Measurements from ENCODE around the gene RALY.

The RALY gene

DNA sequence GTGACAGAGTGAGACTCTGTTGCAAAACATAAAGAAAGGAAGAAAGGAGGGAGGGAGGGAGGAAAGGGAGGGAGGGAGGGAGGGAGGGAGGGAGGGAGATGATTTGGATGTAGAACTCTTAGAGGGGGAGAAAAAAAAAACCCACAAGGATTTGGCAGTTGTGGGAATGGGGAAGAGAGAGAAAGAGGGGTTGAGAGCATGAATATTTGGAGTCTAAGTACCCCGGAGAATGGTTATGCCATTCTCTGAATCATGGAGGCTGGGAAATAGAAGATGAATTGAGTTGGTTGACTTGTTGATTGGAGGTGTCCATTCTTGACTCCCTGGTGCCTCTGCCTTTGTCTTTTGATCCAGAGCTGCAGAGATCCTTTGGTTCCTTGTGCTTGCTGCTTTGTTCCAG, 35.7 kb downstream of the RALY start:
- TF ChIP-seq, protein P1, sequence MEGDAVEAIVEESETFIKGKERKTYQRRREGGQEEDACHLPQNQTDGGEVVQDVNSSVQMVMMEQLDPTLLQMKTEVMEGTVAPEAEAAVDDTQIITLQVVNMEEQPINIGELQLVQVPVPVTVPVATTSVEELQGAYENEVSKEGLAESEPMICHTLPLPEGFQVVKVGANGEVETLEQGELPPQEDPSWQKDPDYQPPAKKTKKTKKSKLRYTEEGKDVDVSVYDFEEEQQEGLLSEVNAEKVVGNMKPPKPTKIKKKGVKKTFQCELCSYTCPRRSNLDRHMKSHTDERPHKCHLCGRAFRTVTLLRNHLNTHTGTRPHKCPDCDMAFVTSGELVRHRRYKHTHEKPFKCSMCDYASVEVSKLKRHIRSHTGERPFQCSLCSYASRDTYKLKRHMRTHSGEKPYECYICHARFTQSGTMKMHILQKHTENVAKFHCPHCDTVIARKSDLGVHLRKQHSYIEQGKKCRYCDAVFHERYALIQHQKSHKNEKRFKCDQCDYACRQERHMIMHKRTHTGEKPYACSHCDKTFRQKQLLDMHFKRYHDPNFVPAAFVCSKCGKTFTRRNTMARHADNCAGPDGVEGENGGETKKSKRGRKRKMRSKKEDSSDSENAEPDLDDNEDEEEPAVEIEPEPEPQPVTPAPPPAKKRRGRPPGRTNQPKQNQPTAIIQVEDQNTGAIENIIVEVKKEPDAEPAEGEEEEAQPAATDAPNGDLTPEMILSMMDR (IDR thresholded peaks at IDR 0.05): no peak
- Histone ChIP-seq H3K4me1 (peaks cover 21% of the 10 kb centered on the region), H3K4me2 (ENCODE audit: low read length) (no peak overlapping the region)

DNA sequence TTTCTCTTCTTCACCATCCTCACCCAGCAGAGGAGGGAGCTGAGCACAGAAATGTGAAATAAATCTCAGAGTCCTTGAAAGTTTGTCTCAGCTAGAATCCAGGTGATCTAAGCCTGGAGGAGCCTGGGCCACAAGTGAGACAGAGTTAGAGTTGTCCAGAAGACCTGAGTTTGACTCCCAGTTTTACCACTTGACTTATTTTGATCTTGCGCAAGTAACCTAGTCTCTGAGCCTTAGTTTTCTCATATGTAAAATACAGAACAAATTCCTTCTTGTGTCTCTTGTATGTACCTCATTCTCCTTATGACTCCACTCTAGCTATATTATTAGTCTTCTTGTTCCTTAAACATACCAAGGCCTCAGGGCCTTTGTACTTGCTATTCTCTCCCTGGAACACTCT, 36.7 kb downstream of the RALY start:
- TF ChIP-seq, protein P1 (IDR thresholded peaks at IDR 0.05): no peak
- no peak overlapping the region for H3K4me3 ChIP-seq (ENCODE audit: low read depth, low read length)
- H2AFZ ChIP-seq: no peak overlapping the region
- no peaks in the 10 kb centered on the region for H3K36me3 ChIP-seq (ENCODE audit: control insufficient read depth, insufficient read depth, low read length)
- H3K27me3 ChIP-seq (ENCODE audit: control insufficient read depth, insufficient read depth, low read length): no peaks in the 10 kb centered on the region
- peaks cover 11% of the 10 kb centered on the region for H3K4me1 ChIP-seq
- H3K9me3 ChIP-seq (ENCODE audit: control insufficient read depth, low read length): no peaks in the 10 kb centered on the region
- no peak overlapping the region for H3K9ac ChIP-seq
- H3K27ac ChIP-seq: no peak overlapping the region
- H3K4me2 ChIP-seq (ENCODE audit: low read length): no peak overlapping the region
- H3K79me2 ChIP-seq: peaks cover 45% of the 10 kb centered on the region

More for the DNA sequence above, 35.7 kb downstream of the RALY start:
- H3K4me3 ChIP-seq (ENCODE audit: low read depth, low read length): no peak overlapping the region
- no peak overlapping the region for H2AFZ ChIP-seq
- H3K9me3 ChIP-seq (ENCODE audit: control insufficient read depth, low read length): no peaks in the 10 kb centered on the region
- no peaks in the 10 kb centered on the region for H3K36me3 ChIP-seq (ENCODE audit: control insufficient read depth, insufficient read depth, low read length)
- H3K79me2 ChIP-seq: peaks cover 50% of the 10 kb centered on the region
- no peak overlapping the region for H3K9ac ChIP-seq
- H3K27me3 ChIP-seq (ENCODE audit: control insufficient read depth, insufficient read depth, low read length): no peaks in the 10 kb centered on the region
- H3K27ac ChIP-seq: no peak overlapping the region

DNA sequence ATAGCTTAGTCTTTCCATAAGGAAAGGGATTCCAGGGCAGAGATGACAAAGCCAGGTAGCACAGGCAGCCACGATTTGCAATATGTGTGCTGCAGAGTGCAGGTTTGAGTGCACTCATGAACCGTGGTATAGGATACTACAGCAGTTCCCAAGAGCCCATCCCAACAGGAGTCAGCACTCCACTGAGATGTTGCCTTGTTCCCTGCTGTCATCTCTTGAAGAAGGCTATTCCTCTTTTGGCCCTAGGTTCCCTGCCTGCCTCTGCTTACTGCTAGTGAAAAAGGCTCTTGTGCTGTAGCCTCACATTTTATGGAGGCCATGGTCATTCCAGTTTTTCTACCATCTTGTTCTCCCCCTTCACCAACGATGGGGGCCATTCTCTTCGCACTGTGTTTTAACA, 40.2 kb downstream of the RALY start:
- Histone ChIP-seq H3K4me3 (ENCODE audit: low read depth, low read length) (no peak overlapping the region), H2AFZ (no peak overlapping the region)

DNA sequence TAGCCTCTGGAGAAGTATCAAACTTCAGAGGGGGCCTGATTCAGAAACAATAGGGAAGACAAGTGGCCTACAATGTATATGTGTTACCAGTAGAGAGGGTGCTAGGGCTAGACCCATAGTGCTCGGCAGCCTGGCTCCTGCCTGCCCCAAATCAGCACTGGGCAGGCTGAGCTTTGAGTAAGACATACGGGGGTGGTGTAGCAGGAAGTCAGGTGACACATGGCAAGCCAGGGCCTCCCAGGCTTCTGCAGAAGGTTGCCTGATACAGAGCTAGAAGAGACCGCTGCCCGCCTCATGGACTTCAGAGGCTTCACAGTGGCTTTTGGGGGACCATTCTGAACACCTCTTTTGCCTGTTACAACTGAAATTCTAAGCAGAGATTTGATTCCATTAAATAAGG, 43.4 kb downstream of the RALY start:
- no peak overlapping the region for H3K27ac ChIP-seq

More for the DNA sequence above, 40.2 kb downstream of the RALY start:
- Histone ChIP-seq H3K27ac (no peak overlapping the region), H3K9ac (no peak overlapping the region), H3K36me3 (ENCODE audit: control insufficient read depth, insufficient read depth, low read length) (no peaks in the 10 kb centered on the region), H3K9me3 (ENCODE audit: control insufficient read depth, low read length) (no peaks in the 10 kb centered on the region), H3K4me1 (no peaks in the 10 kb centered on the region), H3K4me2 (ENCODE audit: low read length) (no peak overlapping the region), H3K27me3 (ENCODE audit: control insufficient read depth, insufficient read depth, low read length) (no peaks in the 10 kb centered on the region), H3K79me2 (peaks cover 31% of the 10 kb centered on the region)
- TF ChIP-seq, protein P1 (IDR thresholded peaks at IDR 0.05): no peak

DNA sequence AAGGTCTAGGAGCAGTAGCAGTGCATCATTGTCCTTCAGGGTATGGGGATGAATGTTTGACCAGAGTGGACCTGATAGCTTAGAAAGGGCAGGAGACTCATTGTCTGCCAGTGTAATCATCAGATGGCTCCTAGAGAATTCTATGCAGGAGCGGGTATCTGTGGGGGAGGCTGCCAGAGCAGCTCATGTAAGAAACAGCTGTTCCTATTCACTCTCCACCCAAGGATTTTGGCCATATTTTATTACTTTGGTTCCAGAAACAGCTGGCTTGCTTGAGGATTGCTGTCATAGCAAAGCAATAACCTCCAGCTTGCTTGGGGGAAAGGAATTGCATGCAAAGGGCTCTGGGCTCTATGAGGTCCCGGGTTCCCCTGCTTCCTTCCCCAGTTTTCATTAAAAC, 44.1 kb downstream of the RALY start:
- no peaks in the 10 kb centered on the region for H3K36me3 ChIP-seq (ENCODE audit: control insufficient read depth, insufficient read depth, low read length)
- H3K27ac ChIP-seq: no peak overlapping the region
- H3K4me1 ChIP-seq: peaks cover 6% of the 10 kb centered on the region

More for the DNA sequence above, 43.4 kb downstream of the RALY start:
- Histone ChIP-seq H3K79me2 (peaks cover 30% of the 10 kb centered on the region), H3K36me3 (ENCODE audit: control insufficient read depth, insufficient read depth, low read length) (no peaks in the 10 kb centered on the region), H3K27me3 (ENCODE audit: control insufficient read depth, insufficient read depth, low read length) (no peaks in the 10 kb centered on the region), H3K9ac (no peak overlapping the region), H3K4me1 (peaks cover 6% of the 10 kb centered on the region), H3K4me3 (ENCODE audit: low read depth, low read length) (no peak overlapping the region), H2AFZ (no peak overlapping the region), H3K9me3 (ENCODE audit: control insufficient read depth, low read length) (no peaks in the 10 kb centered on the region), H3K4me2 (ENCODE audit: low read length) (no peak overlapping the region)
- TF ChIP-seq, protein P1 (IDR thresholded peaks at IDR 0.05): no peak

More for the DNA sequence above, 44.1 kb downstream of the RALY start:
- Histone ChIP-seq H3K27me3 (ENCODE audit: control insufficient read depth, insufficient read depth, low read length) (no peaks in the 10 kb centered on the region), H3K4me3 (ENCODE audit: low read depth, low read length) (no peak overlapping the region), H3K79me2 (peaks cover 24% of the 10 kb centered on the region), H3K4me2 (ENCODE audit: low read length) (no peak overlapping the region), H2AFZ (no peak overlapping the region), H3K9ac (no peak overlapping the region), H3K9me3 (ENCODE audit: control insufficient read depth, low read length) (no peaks in the 10 kb centered on the region)
- TF ChIP-seq, protein P1 (IDR thresholded peaks at IDR 0.05): no peak

Measured in parathyroid adenoma (tissue), 2 donors.